Measurements from ENCODE around the gene ACTL7B.
"Not testable (repeated sequence)": the region's sequence is repeated elsewhere in the genome, so short reads cannot be mapped to it uniquely, and the experiment has no call there.

The ACTL7B gene

DNA sequence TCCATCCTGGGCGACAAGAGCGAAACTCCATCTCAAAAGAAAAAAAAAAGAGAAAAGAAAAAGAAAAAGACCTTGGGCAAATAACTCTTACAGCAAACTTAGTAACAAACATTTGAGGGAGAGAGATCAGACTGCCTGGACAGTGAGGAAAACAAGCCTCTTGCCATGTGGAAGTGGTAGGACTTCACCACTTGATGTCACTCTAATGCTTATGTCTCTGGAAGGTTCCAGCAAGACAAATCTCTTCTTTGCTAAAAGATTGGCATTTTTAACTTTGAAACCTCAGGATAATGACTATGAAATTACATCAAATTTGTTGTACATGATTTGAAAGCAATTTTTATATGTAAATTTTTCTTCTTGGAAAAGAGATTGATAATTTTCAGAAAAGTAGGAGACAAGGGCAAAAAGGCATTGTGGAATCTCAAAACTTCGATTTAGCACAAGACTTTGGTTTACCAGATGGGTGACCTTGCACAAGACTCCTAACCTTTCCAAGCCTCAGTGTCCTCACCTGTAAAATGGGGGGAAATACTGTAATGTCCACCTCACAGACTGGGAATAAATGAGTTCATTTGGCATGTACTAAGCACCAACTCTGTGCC lies 5.4 kb downstream of the ACTL7B start:
- Histone ChIP-seq H3K79me2 (ENCODE audit: low read length) (no peaks in the 10 kb centered on the region), H3K4me1 (ENCODE audit: low read length) (no peaks in the 10 kb centered on the region), H2AFZ (ENCODE audit: low read depth, low read length) (no peak overlapping the region), H3K27me3 (ENCODE audit: low read depth, low read length) (peaks cover 11% of the 10 kb centered on the region), H3K27ac (ENCODE audit: low read length) (no peak overlapping the region), H3K4me3 (ENCODE audit: low read length) (no peak overlapping the region), H3K9ac (ENCODE audit: low read length) (no peak overlapping the region), H3K36me3 (replicated peaks; ENCODE audit: low read depth, low read length) (no peaks in the 10 kb centered on the region), H4K20me1 (ENCODE audit: insufficient read depth, low read length) (no peaks in the 10 kb centered on the region), H3K9me3 (ENCODE audit: insufficient read depth, low read length) (no peaks in the 10 kb centered on the region), H3K4me2 (ENCODE audit: low read length) (no peak overlapping the region)
- peak; percentile 62 for TF ChIP-seq CTCF (IDR thresholded peaks at IDR 0.05; ENCODE audit: low read depth, low read length)
- no peak for TF ChIP-seq EZH2phosphoT487 (IDR thresholded peaks at IDR 0.05; ENCODE audit: low read depth)

GRCh38 chr9:108848296-108848695 lies 7.5 kb downstream of the ACTL7B start:
- not testable (repeated sequence) for H3K4me2 ChIP-seq (ENCODE audit: low read length); H3K27ac ChIP-seq (ENCODE audit: low read length); H3K79me2 ChIP-seq (ENCODE audit: low read length); H2AFZ ChIP-seq (ENCODE audit: low read depth, low read length); H3K9me3 ChIP-seq (ENCODE audit: insufficient read depth, low read length); H3K4me3 ChIP-seq (ENCODE audit: low read length); H3K36me3 ChIP-seq (replicated peaks; ENCODE audit: low read depth, low read length); H4K20me1 ChIP-seq (ENCODE audit: insufficient read depth, low read length); H3K4me1 ChIP-seq (ENCODE audit: low read length); H3K9ac ChIP-seq (ENCODE audit: low read length)
- H3K27me3 ChIP-seq (ENCODE audit: low read depth, low read length): peaks cover 21% of the 10 kb centered on the region

DNA sequence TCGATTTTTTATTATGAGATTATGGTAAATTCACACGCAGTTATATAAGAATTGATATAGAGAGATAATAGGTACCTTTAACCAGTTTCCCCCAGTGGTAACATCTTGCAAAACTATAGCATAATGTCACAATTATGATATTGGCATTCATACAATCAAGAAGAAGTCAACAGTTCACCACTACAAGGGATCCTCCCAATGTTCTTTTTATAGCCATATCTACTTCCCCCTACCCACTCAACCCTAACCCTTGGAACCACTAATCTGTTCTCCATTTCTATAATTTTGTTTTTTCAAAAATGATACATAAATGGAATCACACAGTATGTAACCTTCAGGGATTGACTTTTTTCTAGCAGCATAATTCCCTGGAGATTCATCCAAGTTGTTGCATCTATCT lies 9.8 kb downstream of the ACTL7B start:
- no peak overlapping the region for H2AFZ ChIP-seq (ENCODE audit: low read depth, low read length)
- H3K9ac ChIP-seq (ENCODE audit: low read length): no peak overlapping the region
- no peaks in the 10 kb centered on the region for H3K4me1 ChIP-seq (ENCODE audit: low read length)
- TF ChIP-seq EZH2phosphoT487 (IDR thresholded peaks at IDR 0.05; ENCODE audit: low read depth): no peak
- TF ChIP-seq CTCF (IDR thresholded peaks at IDR 0.05; ENCODE audit: low read depth, low read length): no peak
- H3K27me3 ChIP-seq (ENCODE audit: low read depth, low read length): peaks cover 21% of the 10 kb centered on the region
- H3K4me2 ChIP-seq (ENCODE audit: low read length): no peak overlapping the region
- H4K20me1 ChIP-seq (ENCODE audit: insufficient read depth, low read length): no peaks in the 10 kb centered on the region
- no peak overlapping the region for H3K4me3 ChIP-seq (ENCODE audit: low read length)
- no peak overlapping the region for H3K27ac ChIP-seq (ENCODE audit: low read length)
- no peaks in the 10 kb centered on the region for H3K9me3 ChIP-seq (ENCODE audit: insufficient read depth, low read length)
- H3K36me3 ChIP-seq (replicated peaks; ENCODE audit: low read depth, low read length): no peaks in the 10 kb centered on the region
- H3K79me2 ChIP-seq (ENCODE audit: low read length): no peaks in the 10 kb centered on the region

GRCh38 chr9:108845507-108845906 lies 10.3 kb downstream of the ACTL7B start:
- TF ChIP-seq EZH2phosphoT487 (IDR thresholded peaks at IDR 0.05; ENCODE audit: low read depth) (no peak), CTCF (IDR thresholded peaks at IDR 0.05; ENCODE audit: low read depth, low read length) (no peak)
- H3K36me3 ChIP-seq (replicated peaks; ENCODE audit: low read depth, low read length): no peaks in the 10 kb centered on the region
- no peak overlapping the region for H2AFZ ChIP-seq (ENCODE audit: low read depth, low read length)
- no peak overlapping the region for H3K4me2 ChIP-seq (ENCODE audit: low read length)
- H3K27ac ChIP-seq (ENCODE audit: low read length): no peak overlapping the region
- no peaks in the 10 kb centered on the region for H4K20me1 ChIP-seq (ENCODE audit: insufficient read depth, low read length)
- H3K9ac ChIP-seq (ENCODE audit: low read length): no peak overlapping the region
- H3K27me3 ChIP-seq (ENCODE audit: low read depth, low read length): peaks cover 21% of the 10 kb centered on the region
- no peaks in the 10 kb centered on the region for H3K79me2 ChIP-seq (ENCODE audit: low read length)
- no peaks in the 10 kb centered on the region for H3K9me3 ChIP-seq (ENCODE audit: insufficient read depth, low read length)
- no peaks in the 10 kb centered on the region for H3K4me1 ChIP-seq (ENCODE audit: low read length)
- no peak overlapping the region for H3K4me3 ChIP-seq (ENCODE audit: low read length)

All from OCI-LY3 (cell line).